ENCODE data around the gene WWOX. TPM values are rescaled to one million over a fixed set of nuclear protein-coding genes. Genes with fewer than 3 reads are reported as not detected.

WWOX gene
- total and polyA plus RNA-seq, 10 donors, result 5.9 to 90.3 (median 26.4) TPM

- WGBS, 5 donors, result 42 to 56% (median 50%) methylated on average over 6 of the region's 6 CpGs
- Histone ChIP-seq H3K36me3 (no peaks in the 10 kb centered on the region), H3K27me3 (replicated peaks in 1 of 7) (no peaks in the 10 kb centered on the region), H3K27ac (no peak overlapping the region), H3K4me1 (peaks cover 0 to 8% (median 0%) of the 10 kb centered on the region in 6 donors), H3K9me3 (no peaks in the 10 kb centered on the region), H3K4me3 (no peak overlapping the region)
- no peak for DNase-seq
- intact Hi-C loops (cut with DNase I; ENCODE audit: low total_unique reads), result no loop called here
- TF ChIP-seq POLR2AphosphoS5 (IDR thresholded peaks at IDR 0.05), result no peak
- no peak for TF ChIP-seq CTCF (IDR thresholded peaks at IDR 0.05 in 8 of 11, conservative IDR thresholded peaks at IDR 0.05 in 3 of 11)
- TF ChIP-seq POLR2A (IDR thresholded peaks at IDR 0.05), result no peak
These were observed 840.1 kb downstream of the WWOX start for GRCh38 chr16:78939597-78939996.

DNA sequence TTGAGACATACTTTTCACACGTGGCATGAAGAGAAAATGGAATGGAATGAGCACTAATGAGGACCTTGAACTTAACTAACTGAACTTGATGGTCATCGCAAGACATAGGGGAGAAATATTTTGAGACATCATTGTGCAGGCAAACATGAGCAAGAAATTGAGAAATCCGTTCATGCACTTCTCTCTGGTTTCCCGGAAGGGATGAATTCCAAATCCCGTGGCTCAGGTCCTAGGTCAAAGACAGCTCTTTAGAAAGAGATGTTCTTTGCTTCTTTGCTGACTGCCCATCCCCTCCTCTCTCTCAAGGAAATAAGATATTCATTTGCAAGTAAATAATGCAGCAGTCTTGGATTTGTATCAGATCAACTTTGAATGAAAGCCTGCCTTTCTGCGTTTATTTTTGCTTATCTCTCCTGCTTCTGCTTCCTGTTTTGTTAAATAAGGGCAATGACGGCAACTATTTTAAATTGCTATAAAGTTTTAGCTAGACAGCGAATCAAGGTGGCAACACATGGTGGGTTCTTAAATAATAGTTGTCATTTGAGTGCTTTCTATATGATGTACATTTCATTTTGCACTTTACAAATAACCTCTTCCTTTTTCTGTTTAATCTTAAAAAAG is 843.3 kb downstream of the WWOX start:
- H3K4me3 ChIP-seq, result no peak overlapping the region
- 23 to 39% (median 28%) methylated on average over 8 of the region's 8 CpGs for WGBS, 5 donors
- no peaks in the 10 kb centered on the region for H3K27me3 ChIP-seq (replicated peaks in 1 of 7)
- intact Hi-C loops (cut with DNase I; ENCODE audit: low total_unique reads), result no loop called here
- TF ChIP-seq POLR2A (IDR thresholded peaks at IDR 0.05) (no peak), CTCF (IDR thresholded peaks at IDR 0.05 in 8 of 11, conservative IDR thresholded peaks at IDR 0.05 in 3 of 11) (no peak), POLR2AphosphoS5 (IDR thresholded peaks at IDR 0.05) (no peak)
- peaks cover 0 to 8% (median 0%) of the 10 kb centered on the region in 6 donors for H3K4me1 ChIP-seq
- no peak for DNase-seq
- H3K9me3 ChIP-seq, result no peaks in the 10 kb centered on the region
- no peak overlapping the region for H3K27ac ChIP-seq
- no peaks in the 10 kb centered on the region for H3K36me3 ChIP-seq

DNA sequence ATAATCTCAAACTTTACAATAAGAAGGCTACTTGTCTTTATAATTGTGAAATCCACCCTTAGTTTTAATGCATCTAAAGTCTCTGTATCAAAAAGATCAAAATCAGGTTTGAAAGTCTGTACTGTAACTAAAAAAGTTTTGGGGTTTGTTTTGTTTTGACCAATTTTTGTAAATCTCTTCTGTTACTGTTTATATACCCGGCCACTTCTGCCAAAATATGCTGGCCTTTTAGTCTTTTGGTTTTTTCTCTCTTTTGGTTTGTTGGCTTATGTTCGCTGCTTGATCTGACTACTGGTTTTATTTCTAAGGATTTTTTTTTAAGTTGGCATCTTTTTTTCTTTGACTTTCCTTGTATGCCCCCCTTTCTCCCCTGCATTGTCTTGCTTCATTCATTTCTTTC is 845.9 kb downstream of the WWOX start:
- intact Hi-C loops (cut with DNase I; ENCODE audit: low total_unique reads), result no loop called here

GRCh38 chr16:78946556-78946955 is 847.1 kb downstream of the WWOX start:
- peaks cover 0 to 8% (median 0%) of the 10 kb centered on the region in 6 donors for H3K4me1 ChIP-seq
- H3K9me3 ChIP-seq, result peaks cover 0 to 5% (median 0%) of the 10 kb centered on the region in 8 donors
- H3K36me3 ChIP-seq, result no peaks in the 10 kb centered on the region
- no peak overlapping the region for H3K27ac ChIP-seq
- H3K4me3 ChIP-seq, result no peak overlapping the region
- DNase-seq, result no peak
- TF ChIP-seq POLR2AphosphoS5 (IDR thresholded peaks at IDR 0.05) (no peak), POLR2A (IDR thresholded peaks at IDR 0.05) (no peak), CTCF (IDR thresholded peaks at IDR 0.05 in 8 of 11, conservative IDR thresholded peaks at IDR 0.05 in 3 of 11) (no peak)
- WGBS, 5 donors, result 87 to 97% (median 89%) methylated on average over 11 of the region's 11 CpGs
- H3K27me3 ChIP-seq (replicated peaks in 1 of 7), result no peaks in the 10 kb centered on the region
- intact Hi-C loops (cut with DNase I; ENCODE audit: low total_unique reads), result no loop called here

More for the DNA sequence above, 845.9 kb downstream of the WWOX start:
- H3K4me1 ChIP-seq, result peaks cover 0 to 8% (median 0%) of the 10 kb centered on the region in 6 donors
- no peak for DNase-seq
- no peaks in the 10 kb centered on the region for H3K36me3 ChIP-seq
- H3K27ac ChIP-seq, result no peak overlapping the region
- WGBS, 5 donors, result 63 to 84% (median 73%) methylated on average over 2 of the region's 2 CpGs
- peaks cover 0 to 5% (median 0%) of the 10 kb centered on the region in 8 donors for H3K9me3 ChIP-seq
- H3K27me3 ChIP-seq (replicated peaks in 1 of 7), result no peaks in the 10 kb centered on the region
- H3K4me3 ChIP-seq, result no peak overlapping the region
- TF ChIP-seq POLR2A (IDR thresholded peaks at IDR 0.05), result no peak
- TF ChIP-seq POLR2AphosphoS5 (IDR thresholded peaks at IDR 0.05), result no peak
